GM12801 (cell line): Measurements from ENCODE around the gene SMC6.

Experiments
- TF ChIP-seq, protein P1 (sequence below): IDR thresholded peaks from one replicate; pipeline ENCODE4 v1.5.1; 2011; ENCODE audit warnings: control low read depth; ENCODE audit not compliant: insufficient read length; ENCODE audit errors: extremely low read depth

SMC6 gene

DNA sequence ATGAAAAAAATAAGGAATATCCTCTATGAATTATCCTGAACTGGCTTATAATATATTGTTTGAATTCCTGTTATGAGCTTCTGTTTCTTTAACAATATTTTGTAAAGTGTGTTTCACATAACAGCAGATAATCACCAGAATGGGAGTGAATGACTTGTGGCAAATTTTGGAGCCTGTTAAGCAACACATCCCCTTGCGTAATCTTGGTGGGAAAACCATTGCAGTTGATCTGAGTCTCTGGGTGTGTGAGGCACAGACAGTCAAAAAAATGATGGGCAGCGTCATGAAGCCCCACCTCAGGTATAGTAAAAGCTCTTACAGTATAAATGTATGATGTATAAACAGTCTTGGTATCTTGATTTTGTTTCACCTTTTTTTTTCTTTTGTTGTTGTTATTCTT, 6.2 kb upstream of the SMC6 start:
- TF ChIP-seq, protein P1, sequence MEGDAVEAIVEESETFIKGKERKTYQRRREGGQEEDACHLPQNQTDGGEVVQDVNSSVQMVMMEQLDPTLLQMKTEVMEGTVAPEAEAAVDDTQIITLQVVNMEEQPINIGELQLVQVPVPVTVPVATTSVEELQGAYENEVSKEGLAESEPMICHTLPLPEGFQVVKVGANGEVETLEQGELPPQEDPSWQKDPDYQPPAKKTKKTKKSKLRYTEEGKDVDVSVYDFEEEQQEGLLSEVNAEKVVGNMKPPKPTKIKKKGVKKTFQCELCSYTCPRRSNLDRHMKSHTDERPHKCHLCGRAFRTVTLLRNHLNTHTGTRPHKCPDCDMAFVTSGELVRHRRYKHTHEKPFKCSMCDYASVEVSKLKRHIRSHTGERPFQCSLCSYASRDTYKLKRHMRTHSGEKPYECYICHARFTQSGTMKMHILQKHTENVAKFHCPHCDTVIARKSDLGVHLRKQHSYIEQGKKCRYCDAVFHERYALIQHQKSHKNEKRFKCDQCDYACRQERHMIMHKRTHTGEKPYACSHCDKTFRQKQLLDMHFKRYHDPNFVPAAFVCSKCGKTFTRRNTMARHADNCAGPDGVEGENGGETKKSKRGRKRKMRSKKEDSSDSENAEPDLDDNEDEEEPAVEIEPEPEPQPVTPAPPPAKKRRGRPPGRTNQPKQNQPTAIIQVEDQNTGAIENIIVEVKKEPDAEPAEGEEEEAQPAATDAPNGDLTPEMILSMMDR, result no peak

DNA sequence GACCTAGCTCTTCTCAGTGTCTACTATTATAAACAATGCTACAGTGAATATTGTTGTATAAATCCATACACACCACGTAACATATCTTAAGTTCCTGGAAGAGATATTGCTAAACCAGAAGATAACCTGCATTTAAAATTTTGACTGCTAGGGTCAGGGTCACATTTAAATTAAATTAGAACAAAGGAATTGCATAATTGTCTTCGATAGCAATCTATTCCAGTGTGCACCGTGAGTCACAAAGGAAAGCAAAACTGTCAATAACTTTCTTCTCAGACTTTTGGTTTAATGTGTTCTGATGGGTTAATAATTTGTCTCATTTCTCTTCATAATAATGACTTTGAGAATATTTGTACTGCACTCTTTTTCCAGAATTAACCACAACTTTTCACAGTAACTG, 4.5 kb upstream of the SMC6 start:
- TF ChIP-seq, protein P1, result no peak

DNA sequence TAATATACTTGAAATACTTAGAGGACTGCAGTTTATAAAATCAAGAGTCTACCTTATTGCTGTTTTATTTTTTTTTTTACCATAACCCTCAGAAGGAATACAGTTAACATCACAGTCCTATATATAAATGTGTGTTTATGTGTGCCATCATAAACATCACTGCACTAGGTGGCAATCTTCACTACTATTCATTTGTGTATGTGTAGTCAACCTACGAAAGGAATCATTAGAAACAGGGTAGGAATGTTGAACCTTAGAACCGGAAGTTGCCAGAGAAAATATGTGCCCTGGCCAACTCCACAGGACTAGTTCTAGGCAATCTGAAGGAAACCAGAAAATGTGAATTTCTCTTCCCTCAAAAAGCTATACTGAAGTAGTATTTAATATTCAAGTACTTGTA, 3.7 kb upstream of the SMC6 start:
- TF ChIP-seq, protein P1, result no peak

DNA sequence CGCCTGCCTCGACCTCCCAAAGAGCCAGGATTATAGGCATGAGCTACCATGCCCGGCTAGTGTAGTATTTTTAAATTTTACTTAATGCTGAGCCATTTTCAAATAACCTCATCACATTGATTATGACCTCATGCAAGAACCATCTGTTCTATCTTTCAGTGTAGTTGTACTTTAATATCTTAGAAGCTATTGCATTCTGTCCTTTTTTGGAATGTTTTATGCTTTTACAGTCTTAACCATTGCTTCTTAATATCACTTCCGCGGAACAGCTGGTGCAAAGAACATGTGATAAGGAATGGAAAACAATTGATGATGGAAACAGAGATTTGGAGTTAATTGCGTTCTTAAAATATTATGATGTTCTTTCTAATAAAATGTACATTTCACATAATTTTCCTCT, 3.1 kb upstream of the SMC6 start:
- TF ChIP-seq, protein P1, result no peak

DNA sequence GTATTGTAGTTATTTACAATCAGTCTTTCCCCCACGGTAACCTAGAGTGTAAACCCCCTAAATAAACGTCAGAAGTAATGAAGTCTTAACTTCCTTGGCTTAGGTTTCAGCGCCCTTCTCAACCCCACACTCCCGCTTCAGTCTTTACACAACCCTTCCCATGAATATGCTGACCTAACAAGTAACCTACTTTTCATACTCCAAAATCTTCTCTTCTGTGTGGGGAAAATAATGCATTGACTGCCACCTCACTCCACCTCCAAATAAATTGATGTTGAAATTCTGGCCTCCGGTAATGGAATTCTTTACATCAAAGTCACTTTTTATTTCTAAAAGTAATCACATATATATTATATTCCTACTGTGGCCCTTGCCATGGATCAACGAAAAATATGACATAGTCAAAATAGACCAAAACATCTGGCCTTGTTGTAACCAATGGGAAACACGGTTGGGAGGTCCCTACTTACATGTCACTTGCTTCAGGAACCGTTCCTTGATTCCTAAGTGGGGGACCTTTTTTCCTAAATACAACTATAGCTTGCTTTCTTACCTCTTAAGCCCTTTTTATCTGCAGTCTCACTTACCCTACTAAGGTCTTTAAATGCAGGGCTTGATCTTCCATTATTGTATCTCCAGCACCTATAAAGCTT, 1.3 kb upstream of the SMC6 start:
- TF ChIP-seq, protein P1, result no peak

DNA sequence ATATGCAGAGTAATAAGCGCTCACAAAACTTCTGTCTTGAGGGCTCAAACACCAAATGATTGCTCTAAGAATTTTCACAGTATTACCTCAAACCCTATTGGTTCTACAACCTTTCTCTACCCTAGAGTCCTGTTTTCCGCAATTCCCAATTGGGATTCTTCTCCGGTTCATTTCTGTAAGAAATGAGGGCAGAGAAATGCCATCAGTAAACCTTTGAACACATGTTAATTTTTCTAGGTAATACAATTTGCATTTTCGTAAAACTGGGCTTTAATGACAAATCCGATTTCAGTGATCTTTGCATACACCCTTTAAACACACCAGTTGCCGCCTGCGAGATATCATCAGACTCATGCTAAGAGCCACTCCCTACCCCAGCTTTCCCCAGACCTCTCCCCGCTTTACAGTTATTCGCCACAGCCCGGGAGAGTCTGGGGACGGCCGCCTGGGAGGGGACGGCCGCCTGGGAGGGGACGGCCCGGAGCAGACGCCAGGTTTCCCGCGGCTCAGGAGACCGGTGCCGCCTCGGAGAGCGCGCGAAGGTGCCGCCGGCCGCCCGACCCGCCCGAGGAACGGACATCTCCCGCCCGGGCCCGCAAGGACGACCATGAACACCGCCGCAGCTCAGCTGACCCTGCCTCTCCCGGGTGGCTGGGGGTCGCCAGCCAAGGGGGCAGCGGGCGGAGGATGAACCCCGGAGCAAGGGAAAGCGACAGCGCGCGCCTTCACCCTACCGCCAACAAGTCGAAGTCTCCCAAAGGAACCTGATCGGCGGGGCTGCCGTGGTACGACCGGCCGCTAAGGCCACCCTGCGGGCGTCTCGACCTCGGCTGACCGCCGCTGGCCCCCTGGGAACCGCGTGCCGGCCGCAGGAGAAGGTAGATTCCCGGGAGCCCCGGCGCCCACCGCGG, 463 bp downstream of the SMC6 start:
- TF ChIP-seq, protein P1, result no peak

DNA sequence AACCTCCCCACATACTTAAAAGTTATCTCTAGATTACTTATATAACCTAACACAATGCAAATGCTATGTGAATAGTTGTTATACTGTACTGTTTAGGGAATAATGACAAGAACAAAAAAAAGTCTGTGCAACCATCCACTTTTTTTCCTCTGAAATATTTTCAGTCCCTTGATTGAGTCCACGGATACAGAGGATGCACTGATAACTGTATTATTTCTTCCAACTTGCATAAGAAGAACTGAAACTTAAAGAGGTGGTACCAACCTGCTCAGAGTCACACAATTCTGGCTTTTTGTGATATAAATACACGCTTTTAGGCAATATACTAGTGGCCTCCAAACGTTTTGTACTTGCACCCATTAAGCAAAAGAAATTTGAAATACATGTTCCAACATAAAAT, 1.4 kb downstream of the SMC6 start:
- TF ChIP-seq, protein P1, result no peak
